GM18526 (cell line): ENCODE results near the gene MBL2.

ENCODE experiments used
- POLR2A ChIP-seq: IDR thresholded peaks from 3 replicates; pipeline ENCODE4 v1.6.1; 2011; ENCODE audit not compliant: insufficient read length; ENCODE audit errors: extremely low read depth

Gene MBL2

GRCh38 chr10:52729271-52730104, 43.1 kb downstream of the MBL2 start:
- no peak for TF ChIP-seq POLR2A

- no peak for TF ChIP-seq POLR2A
Measured at GRCh38 chr10:52720018-52720417, 52.6 kb downstream of the MBL2 start.
